Measurements from ENCODE around the gene SNRNP70. TPM values are rescaled to one million over a fixed set of nuclear protein-coding genes. Genes with fewer than 3 reads are reported as not detected.
"Not testable (repeated sequence)": the region's sequence is repeated elsewhere in the genome, so short reads cannot be mapped to it uniquely, and the experiment has no call there.

SNRNP70 gene
- total RNA-seq, 1 donor from 2014 or later: 99.5 TPM

GRCh38 chr19:49064029-49064629 lies 21.1 kb upstream of the SNRNP70 start:
- DNase-seq (ENCODE audit: low spot score in 2 of 2) (no peak), FAIRE-seq (no peak)

- no peak for FAIRE-seq
- peak in 1 of 2 donors; percentile 31 for DNase-seq (ENCODE audit: low spot score in 2 of 2)
Measured at GRCh38 chr19:49064768-49065611, 20.3 kb upstream of the SNRNP70 start, which contains the start of gene NTF4. NTF4 (minus strand) TSS chr19:49064818; CDS start chr19:49061997, 2,821 bp downstream.

GRCh38 chr19:49065905-49066512 lies 19.2 kb upstream of the SNRNP70 start:
- FAIRE-seq (no peak), DNase-seq (ENCODE audit: low spot score in 2 of 2) (peak in 1 of 2 donors; percentile 31)

GRCh38 chr19:49067554-49067953 lies 17.7 kb upstream of the SNRNP70 start:
- FAIRE-seq (no peak), DNase-seq (ENCODE audit: low spot score in 2 of 2) (peak in 1 of 2 donors; percentile 33)

- FAIRE-seq (no peak), DNase-seq (ENCODE audit: low spot score in 2 of 2) (no peak)
Measured at GRCh38 chr19:49069026-49069425, 16.2 kb upstream of the SNRNP70 start.

GRCh38 chr19:49070416-49070815 lies 14.8 kb upstream of the SNRNP70 start:
- no peak for FAIRE-seq
- DNase-seq (ENCODE audit: low spot score in 2 of 2): no peak

GRCh38 chr19:49071860-49072547 lies 13.2 kb upstream of the SNRNP70 start:
- FAIRE-seq (no peak), DNase-seq (ENCODE audit: low spot score in 2 of 2) (no peak)

GRCh38 chr19:49073514-49074378 lies 11.5 kb upstream of the SNRNP70 start:
- FAIRE-seq (no peak), DNase-seq (ENCODE audit: low spot score in 2 of 2) (no peak)

- not testable (repeated sequence) for DNase-seq (ENCODE audit: low spot score in 2 of 2); FAIRE-seq
Measured at GRCh38 chr19:49074869-49075268, 10.4 kb upstream of the SNRNP70 start.

GRCh38 chr19:49080392-49080791 lies 4.9 kb upstream of the SNRNP70 start:
- FAIRE-seq (no peak), DNase-seq (ENCODE audit: low spot score in 2 of 2) (no peak)

GRCh38 chr19:49081273-49081672 lies 4.0 kb upstream of the SNRNP70 start:
- DNase-seq (ENCODE audit: low spot score in 2 of 2) (no peak), FAIRE-seq (no peak)

GRCh38 chr19:49084206-49085019 lies 838 bp upstream of the SNRNP70 start:
- no peak for FAIRE-seq
- no peak for DNase-seq (ENCODE audit: low spot score in 2 of 2)

GRCh38 chr19:49085868-49086232 lies 599 bp downstream of the SNRNP70 start:
- FAIRE-seq (no peak), DNase-seq (ENCODE audit: low spot score in 2 of 2) (no peak)

GRCh38 chr19:49086296-49086695 lies 1.0 kb downstream of the SNRNP70 start:
- no peak for DNase-seq (ENCODE audit: low spot score in 2 of 2)
- no peak for FAIRE-seq

- FAIRE-seq: no peak
Measured at GRCh38 chr19:49091391-49092038, 6.3 kb downstream of the SNRNP70 start.

GRCh38 chr19:49092686-49093085 lies 7.4 kb downstream of the SNRNP70 start:
- no peak for FAIRE-seq
- DNase-seq (ENCODE audit: low spot score in 2 of 2): no peak

More at GRCh38 chr19:49091391-49092038, 6.3 kb downstream of the SNRNP70 start:
- DNase-seq (ENCODE audit: low spot score in 2 of 2): no peak

- DNase-seq (ENCODE audit: low spot score in 2 of 2) (no peak), FAIRE-seq (no peak)
Measured at GRCh38 chr19:49094505-49095482, 9.5 kb downstream of the SNRNP70 start.
